GM06990 (cell line): Measurements from ENCODE around the gene SLC15A5.

Source experiments
- DNase-seq: peaks from one replicate; pipeline ENCODE4 v3.0.0-alpha.2; 2011; ENCODE audit not compliant: insufficient read length; ENCODE audit errors: extremely low read depth
- H3K27me3 ChIP-seq: replicated peaks from 2 replicates; pipeline ENCODE4 v1.6.0; 2011; ENCODE audit warnings: low read length; ENCODE audit not compliant: control insufficient read depth, insufficient read depth
- H3K36me3 ChIP-seq: 2 replicates; pipeline ENCODE4 v1.5.1; 2011; ENCODE audit warnings: low read length; ENCODE audit not compliant: control insufficient read depth, insufficient read depth
- H3K4me3 ChIP-seq: replicated peaks from 2 replicates; pipeline ENCODE4 v1.5.1; 2011; ENCODE audit warnings: low read depth, mild to moderate bottlenecking, control low read depth, low read length
- CTCF ChIP-seq: IDR thresholded peaks from 2 replicates; pipeline ENCODE4 v1.5.1; 2011; ENCODE audit warnings: low read length, control low read depth, mild to moderate bottlenecking, inconsistent platforms; ENCODE audit not compliant: insufficient read depth, poor library complexity, severe bottlenecking

Gene SLC15A5

GRCh38 chr12:16152885-16153673 is 124.4 kb downstream of the SLC15A5 start:
- Histone ChIP-seq H3K4me3 (no peak overlapping the region), H3K27me3 (no peaks in the 10 kb centered on the region), H3K36me3 (no peaks in the 10 kb centered on the region)
- no peak for TF ChIP-seq CTCF
- no peak for DNase-seq

DNA sequence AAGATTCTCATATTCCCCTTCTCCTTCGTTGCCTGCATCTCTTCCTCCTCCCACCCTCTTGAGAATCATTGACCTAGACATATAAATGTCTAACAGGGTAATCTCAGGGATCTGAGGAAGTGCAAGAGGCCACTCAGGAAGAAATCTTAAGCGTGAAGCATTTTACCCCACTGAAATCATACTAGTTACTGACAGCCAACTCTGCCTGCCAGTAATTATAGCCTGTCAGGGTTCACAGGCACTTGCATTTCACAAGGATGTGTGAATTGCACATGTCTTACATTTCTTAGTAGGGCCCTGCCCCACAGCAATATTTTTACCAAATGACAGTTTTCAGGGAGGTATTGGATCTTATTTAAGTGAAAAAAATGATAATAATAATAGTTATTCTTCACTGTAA is 127.2 kb downstream of the SLC15A5 start:
- H3K27me3 ChIP-seq, result no peaks in the 10 kb centered on the region
- no peak overlapping the region for H3K4me3 ChIP-seq
- TF ChIP-seq CTCF, result no peak
- no peak for DNase-seq
- H3K36me3 ChIP-seq, result no peaks in the 10 kb centered on the region

- no peak for TF ChIP-seq CTCF
- DNase-seq, result no peak
- H3K27me3 ChIP-seq, result no peaks in the 10 kb centered on the region
- H3K4me3 ChIP-seq, result no peak overlapping the region
- no peaks in the 10 kb centered on the region for H3K36me3 ChIP-seq
Measured at GRCh38 chr12:16148938-16149337, 128.5 kb downstream of the SLC15A5 start.
